ENCODE results near the gene MIA.

Gene MIA

DNA sequence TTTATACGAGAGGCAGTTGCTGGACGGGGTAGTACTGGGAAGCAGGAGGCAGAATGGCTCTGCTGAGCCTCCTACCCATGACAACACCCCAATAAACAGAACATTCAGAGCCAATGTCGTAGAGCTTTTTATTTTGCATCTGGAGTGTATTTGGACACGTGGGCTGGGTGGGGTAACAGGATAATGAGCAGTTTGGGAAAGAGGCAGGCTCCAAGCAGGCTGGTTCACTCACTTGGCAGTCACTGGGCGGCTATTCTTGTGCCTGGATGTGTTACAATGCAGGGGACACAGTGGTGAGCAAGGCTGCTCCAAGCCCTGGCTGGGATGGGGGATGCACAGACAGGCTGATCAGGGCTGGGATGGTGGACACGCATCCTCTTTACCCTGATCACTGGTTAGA lies 34.6 kb upstream of the MIA start:
- DNase-seq (ENCODE audit: low read depth): peak; percentile 64
- H3K4me3 ChIP-seq (ENCODE audit: low read length): peak overlapping the region; percentile 57
- peaks cover 42% of the 10 kb centered on the region for H3K36me3 ChIP-seq (ENCODE audit: control insufficient read depth, insufficient read depth, low read length, severe bottlenecking)
- no peaks in the 10 kb centered on the region for H3K27me3 ChIP-seq (replicated peaks; ENCODE audit: control insufficient read depth, insufficient read depth, low read length)
- H3K4me1 ChIP-seq (ENCODE audit: control insufficient read depth, insufficient read depth, low read length): peaks cover 37% of the 10 kb centered on the region
- no peaks in the 10 kb centered on the region for H3K9me3 ChIP-seq (ENCODE audit: control insufficient read depth, low read length)
- H3K9ac ChIP-seq (ENCODE audit: low read length): peak overlapping the region; percentile 77

DNA sequence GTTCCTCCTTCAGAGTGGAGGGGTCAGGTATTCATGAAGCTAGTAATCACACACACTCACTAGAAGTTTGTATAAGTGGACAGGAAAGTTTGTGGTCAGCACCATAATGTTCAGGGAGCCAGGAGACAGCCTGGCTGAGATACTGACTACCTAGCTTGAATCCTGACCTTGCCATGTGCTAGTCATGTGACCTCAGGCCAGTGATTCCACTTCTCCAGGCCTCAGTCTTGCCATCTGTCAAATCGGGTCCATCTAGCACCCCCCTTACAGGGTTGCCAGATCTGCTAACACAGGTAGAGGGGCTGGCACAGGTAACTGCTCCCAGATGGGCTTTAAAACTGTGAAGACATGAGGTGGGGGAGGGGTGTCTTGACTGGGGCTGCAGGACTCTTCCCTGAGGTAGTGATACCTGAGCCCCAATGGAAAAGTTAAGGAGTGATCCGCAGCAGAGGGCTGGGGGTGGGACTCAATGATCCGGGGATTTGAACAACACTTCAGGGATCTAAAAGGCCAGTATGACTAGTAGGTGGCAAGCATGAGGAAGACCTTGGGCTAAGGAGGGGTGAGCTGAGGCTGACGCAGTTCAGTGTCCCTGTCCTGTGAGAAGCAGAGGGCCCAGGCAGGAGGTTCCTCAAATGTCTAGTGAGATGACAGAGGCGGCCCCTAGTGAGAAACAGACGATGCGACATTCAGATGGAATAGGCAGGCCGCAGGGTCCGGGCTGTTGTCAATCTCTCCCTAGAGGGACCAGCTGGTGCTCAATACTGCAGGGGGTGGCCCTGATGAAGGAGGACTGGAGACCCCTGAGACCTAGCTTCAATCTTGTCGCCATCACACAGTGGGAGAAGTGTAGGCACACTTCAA lies 33.6 kb upstream of the MIA start:
- peaks cover 38% of the 10 kb centered on the region for H3K4me1 ChIP-seq (ENCODE audit: control insufficient read depth, insufficient read depth, low read length)
- no peak for DNase-seq (ENCODE audit: low read depth)
- H3K36me3 ChIP-seq (ENCODE audit: control insufficient read depth, insufficient read depth, low read length, severe bottlenecking): peaks cover 32% of the 10 kb centered on the region
- H3K27me3 ChIP-seq (replicated peaks; ENCODE audit: control insufficient read depth, insufficient read depth, low read length): no peaks in the 10 kb centered on the region
- H3K9ac ChIP-seq (ENCODE audit: low read length): peak overlapping the region; percentile 25
- H3K4me3 ChIP-seq (ENCODE audit: low read length): no peak overlapping the region
- H3K9me3 ChIP-seq (ENCODE audit: control insufficient read depth, low read length): no peaks in the 10 kb centered on the region

DNA sequence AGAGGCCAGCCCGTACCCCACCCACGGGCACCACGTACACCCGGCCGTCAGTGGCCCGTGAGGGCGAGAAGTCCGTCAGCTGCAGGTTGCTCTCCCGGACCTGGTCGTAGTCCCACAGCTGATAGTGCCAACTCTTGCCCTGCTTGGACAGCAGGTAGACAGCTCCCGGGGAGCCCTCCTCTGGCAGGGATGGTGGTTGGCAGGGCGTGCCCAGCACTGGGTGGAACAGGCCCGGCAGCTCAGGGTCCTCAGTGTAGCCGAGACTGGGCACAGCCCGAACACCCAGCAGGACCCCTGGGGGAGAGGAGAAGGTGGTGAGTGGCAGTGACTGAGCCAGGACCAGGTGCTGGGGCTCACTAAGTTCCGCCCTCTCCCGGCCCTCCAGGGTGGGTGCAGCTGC lies 32.8 kb upstream of the MIA start:
- Histone ChIP-seq H3K9me3 (ENCODE audit: control insufficient read depth, low read length) (no peaks in the 10 kb centered on the region), H3K27me3 (replicated peaks; ENCODE audit: control insufficient read depth, insufficient read depth, low read length) (no peaks in the 10 kb centered on the region), H3K36me3 (ENCODE audit: control insufficient read depth, insufficient read depth, low read length, severe bottlenecking) (peaks cover 24% of the 10 kb centered on the region), H3K4me3 (ENCODE audit: low read length) (no peak overlapping the region), H3K4me1 (ENCODE audit: control insufficient read depth, insufficient read depth, low read length) (peaks cover 38% of the 10 kb centered on the region), H3K9ac (ENCODE audit: low read length) (no peak overlapping the region)
- no peak for DNase-seq (ENCODE audit: low read depth)

DNA sequence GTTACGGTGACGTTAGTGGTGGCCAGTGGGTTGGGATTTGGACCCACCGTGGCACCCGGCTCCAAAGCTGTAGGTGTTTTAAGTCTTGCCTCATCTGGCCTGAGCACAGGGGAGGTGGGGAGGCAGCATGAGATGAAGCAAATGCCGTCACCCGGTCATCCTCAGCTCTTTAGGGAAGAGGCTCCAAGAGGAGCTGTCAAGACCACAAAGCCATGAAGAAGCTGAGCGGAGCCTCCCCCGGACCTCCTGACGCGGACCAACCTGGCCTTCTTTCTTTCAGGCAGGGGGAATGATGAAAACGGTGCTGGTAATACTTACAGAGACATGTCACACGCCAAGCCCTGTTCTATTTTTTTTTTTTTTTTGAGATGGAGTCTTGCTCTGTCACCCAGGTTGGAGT lies 32.4 kb upstream of the MIA start:
- Histone ChIP-seq H3K4me3 (ENCODE audit: low read length) (no peak overlapping the region), H3K27me3 (replicated peaks; ENCODE audit: control insufficient read depth, insufficient read depth, low read length) (no peaks in the 10 kb centered on the region), H3K4me1 (ENCODE audit: control insufficient read depth, insufficient read depth, low read length) (peaks cover 38% of the 10 kb centered on the region), H3K36me3 (ENCODE audit: control insufficient read depth, insufficient read depth, low read length, severe bottlenecking) (peaks cover 21% of the 10 kb centered on the region), H3K9ac (ENCODE audit: low read length) (no peak overlapping the region), H3K9me3 (ENCODE audit: control insufficient read depth, low read length) (no peaks in the 10 kb centered on the region)
- no peak for DNase-seq (ENCODE audit: low read depth)

DNA sequence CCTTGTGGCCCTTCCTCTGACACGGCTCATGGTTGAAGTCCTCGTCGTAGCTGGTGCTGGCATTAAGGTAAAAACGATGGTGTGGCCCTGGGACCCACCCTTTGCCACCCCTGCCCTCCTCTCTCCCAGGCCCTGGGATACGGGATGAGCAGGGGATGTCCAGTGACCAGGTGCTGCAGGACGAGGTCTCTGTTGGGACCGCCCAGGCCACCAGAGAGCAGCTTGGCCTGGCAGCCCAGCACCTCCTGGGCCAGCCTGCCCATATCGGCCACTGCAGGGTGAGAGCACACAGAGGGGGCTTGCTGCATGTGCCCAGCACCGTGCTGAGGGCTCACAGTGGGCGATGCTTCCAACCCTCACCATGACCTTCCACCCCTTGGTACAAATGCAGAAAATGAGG lies 31.4 kb upstream of the MIA start:
- H3K36me3 ChIP-seq (ENCODE audit: control insufficient read depth, insufficient read depth, low read length, severe bottlenecking): peaks cover 14% of the 10 kb centered on the region
- H3K9ac ChIP-seq (ENCODE audit: low read length): no peak overlapping the region
- H3K4me1 ChIP-seq (ENCODE audit: control insufficient read depth, insufficient read depth, low read length): peaks cover 44% of the 10 kb centered on the region
- H3K9me3 ChIP-seq (ENCODE audit: control insufficient read depth, low read length): no peaks in the 10 kb centered on the region
- no peak for DNase-seq (ENCODE audit: low read depth)
- H3K27me3 ChIP-seq (replicated peaks; ENCODE audit: control insufficient read depth, insufficient read depth, low read length): no peaks in the 10 kb centered on the region
- H3K4me3 ChIP-seq (ENCODE audit: low read length): no peak overlapping the region

DNA sequence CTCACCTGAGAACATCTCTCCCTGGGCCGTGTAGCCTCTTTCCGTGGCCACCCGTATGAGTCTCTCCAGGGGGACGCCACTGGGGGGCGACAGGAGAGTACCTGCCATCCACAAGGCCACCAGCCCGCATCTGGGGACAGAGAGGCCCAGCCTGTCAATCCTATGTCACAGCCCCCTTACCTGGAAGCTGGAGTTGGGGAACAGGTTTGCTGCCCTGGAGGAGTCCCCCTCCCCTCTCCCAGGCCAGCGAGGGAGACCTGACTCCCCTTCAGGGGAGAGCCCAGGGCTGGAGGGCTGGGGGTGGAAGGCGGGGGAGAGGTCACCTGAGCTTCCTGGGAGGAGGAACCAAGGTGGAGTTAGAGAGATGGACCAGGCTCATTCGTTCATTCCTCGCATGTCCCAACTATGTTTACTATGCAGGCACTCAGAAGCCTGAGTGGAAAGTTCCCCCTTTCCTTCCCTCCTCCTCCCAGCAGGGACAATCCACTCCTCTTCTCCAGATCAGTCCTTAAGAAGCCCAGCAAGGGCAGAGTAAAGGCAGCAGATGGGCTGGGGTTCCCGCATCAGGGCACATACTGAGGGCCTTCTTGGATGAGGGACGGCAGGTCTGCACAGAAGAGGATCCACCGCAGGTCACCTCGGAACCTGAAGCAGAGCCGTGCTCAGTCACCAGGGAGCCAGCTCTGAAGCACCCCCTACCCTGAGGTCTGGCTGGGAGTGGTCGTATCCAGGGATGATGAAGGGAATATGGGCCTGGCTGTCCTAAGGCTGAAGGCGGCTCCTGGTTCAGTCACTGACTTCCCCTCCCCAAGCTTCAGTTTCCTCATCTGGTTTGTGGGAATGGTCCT lies 30.5 kb upstream of the MIA start:
- Histone ChIP-seq H3K27me3 (replicated peaks; ENCODE audit: control insufficient read depth, insufficient read depth, low read length) (no peaks in the 10 kb centered on the region), H3K4me1 (ENCODE audit: control insufficient read depth, insufficient read depth, low read length) (peaks cover 43% of the 10 kb centered on the region), H3K36me3 (ENCODE audit: control insufficient read depth, insufficient read depth, low read length, severe bottlenecking) (peaks cover 5% of the 10 kb centered on the region), H3K9ac (ENCODE audit: low read length) (peak overlapping the region; percentile 67), H3K9me3 (ENCODE audit: control insufficient read depth, low read length) (no peaks in the 10 kb centered on the region), H3K4me3 (ENCODE audit: low read length) (no peak overlapping the region)
- DNase-seq (ENCODE audit: low read depth): peak; percentile 25

DNA sequence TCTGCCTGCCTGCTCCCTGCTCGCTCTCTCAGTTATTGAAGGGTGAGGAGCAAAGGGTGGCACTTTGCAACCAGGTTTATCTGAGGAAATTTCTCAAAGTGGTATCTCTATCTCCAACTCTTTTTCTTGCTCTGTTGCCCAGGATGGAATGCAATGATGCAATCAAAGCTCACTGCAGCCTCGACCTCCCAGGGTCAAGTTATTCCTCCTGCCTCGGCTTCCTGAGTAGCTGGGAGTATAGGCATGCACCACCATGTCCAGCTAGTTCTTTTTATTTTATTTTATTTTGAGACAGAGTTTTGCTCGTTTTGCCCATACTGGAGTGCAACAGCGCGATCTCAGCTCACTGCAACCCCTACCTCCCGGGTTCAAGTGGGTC lies 29.9 kb upstream of the MIA start:
- no peaks in the 10 kb centered on the region for H3K36me3 ChIP-seq (ENCODE audit: control insufficient read depth, insufficient read depth, low read length, severe bottlenecking)
- no peak overlapping the region for H3K4me3 ChIP-seq (ENCODE audit: low read length)
- H3K9ac ChIP-seq (ENCODE audit: low read length): peak overlapping the region; percentile 67
- no peaks in the 10 kb centered on the region for H3K9me3 ChIP-seq (ENCODE audit: control insufficient read depth, low read length)
- peaks cover 40% of the 10 kb centered on the region for H3K4me1 ChIP-seq (ENCODE audit: control insufficient read depth, insufficient read depth, low read length)
- DNase-seq (ENCODE audit: low read depth): peak; percentile 77
- H3K27me3 ChIP-seq (replicated peaks; ENCODE audit: control insufficient read depth, insufficient read depth, low read length): no peaks in the 10 kb centered on the region

DNA sequence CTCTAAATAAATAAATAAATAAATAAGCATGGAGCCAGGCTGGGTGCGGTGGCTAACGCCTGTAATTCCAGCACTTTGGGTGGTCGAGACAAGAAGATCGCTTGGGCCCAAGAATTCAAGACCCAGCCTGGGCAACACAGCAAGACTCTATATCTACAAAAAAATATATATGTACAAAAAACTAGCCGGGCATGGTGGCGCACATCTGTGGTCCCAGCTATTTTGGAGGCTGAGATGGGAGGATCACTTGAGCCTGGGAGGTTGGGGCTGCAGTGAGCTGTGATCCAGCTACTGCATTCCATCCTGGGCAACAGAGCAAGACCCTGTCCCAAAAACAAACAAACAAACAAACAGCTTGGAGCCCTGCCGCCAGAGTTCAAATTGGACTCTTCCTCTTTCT lies 27.8 kb upstream of the MIA start:
- no peaks in the 10 kb centered on the region for H3K9me3 ChIP-seq (ENCODE audit: control insufficient read depth, low read length)
- H3K36me3 ChIP-seq (ENCODE audit: control insufficient read depth, insufficient read depth, low read length, severe bottlenecking): no peaks in the 10 kb centered on the region
- no peak overlapping the region for H3K4me3 ChIP-seq (ENCODE audit: low read length)
- H3K9ac ChIP-seq (ENCODE audit: low read length): no peak overlapping the region
- no peaks in the 10 kb centered on the region for H3K27me3 ChIP-seq (replicated peaks; ENCODE audit: control insufficient read depth, insufficient read depth, low read length)
- no peak for DNase-seq (ENCODE audit: low read depth)
- H3K4me1 ChIP-seq (ENCODE audit: control insufficient read depth, insufficient read depth, low read length): peaks cover 34% of the 10 kb centered on the region

DNA sequence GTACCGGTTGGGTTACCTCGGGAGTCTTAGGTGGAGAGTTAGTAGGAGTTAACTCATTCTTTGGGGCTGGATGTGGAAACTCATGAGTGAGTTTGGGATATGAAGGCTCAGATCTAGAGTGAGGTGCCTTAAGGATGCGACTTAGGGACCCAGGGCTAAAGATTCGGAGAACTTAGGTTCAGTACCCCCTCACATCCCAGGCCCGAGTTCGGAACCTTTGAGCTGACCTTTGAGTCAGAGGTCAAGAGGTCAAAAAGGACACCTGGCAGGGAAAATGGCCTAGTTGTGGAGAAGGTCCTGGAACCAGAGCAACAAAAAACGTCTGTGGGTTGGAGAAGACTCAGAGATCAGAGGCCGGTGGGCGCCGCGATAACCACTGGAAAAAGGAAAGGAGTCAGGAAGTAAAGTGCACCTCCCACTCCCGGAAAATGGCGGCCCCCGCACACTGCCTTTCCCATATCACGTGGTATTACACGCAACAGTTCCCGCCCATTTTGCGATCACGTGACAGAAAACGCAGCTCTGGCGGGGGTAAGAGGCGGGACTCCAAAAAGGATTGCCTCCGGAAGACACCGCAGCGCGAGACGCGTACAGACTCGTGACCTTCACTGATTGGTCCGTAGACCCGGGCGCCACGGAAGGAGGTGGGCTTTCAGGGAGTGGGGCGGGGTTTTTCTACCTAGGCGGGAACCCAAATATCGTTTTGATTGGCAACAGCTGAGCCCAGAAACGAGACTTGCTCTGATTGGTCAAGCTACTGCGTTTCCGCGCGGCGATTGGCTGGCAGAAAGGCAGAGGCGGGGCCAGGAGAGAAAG lies 25.1 kb upstream of the MIA start, which contains the start of gene ACTMAP:
TSS of gene ACTMAP (minus strand) at position 420 of the 816 bp plus-strand sequence. CDS start 674 bp downstream, outside the sequence.
- Histone ChIP-seq H3K4me1 (ENCODE audit: control insufficient read depth, insufficient read depth, low read length) (peaks cover 37% of the 10 kb centered on the region), H3K9me3 (ENCODE audit: control insufficient read depth, low read length) (no peaks in the 10 kb centered on the region), H3K36me3 (ENCODE audit: control insufficient read depth, insufficient read depth, low read length, severe bottlenecking) (no peaks in the 10 kb centered on the region), H3K4me3 (ENCODE audit: low read length) (peak within 1 kb of the TSS; percentile 95), H3K27me3 (replicated peaks; ENCODE audit: control insufficient read depth, insufficient read depth, low read length) (no peaks in the 10 kb centered on the region), H3K9ac (ENCODE audit: low read length) (peak within 1 kb of the TSS; percentile 98)
- peak; percentile 100 for DNase-seq (ENCODE audit: low read depth)

DNA sequence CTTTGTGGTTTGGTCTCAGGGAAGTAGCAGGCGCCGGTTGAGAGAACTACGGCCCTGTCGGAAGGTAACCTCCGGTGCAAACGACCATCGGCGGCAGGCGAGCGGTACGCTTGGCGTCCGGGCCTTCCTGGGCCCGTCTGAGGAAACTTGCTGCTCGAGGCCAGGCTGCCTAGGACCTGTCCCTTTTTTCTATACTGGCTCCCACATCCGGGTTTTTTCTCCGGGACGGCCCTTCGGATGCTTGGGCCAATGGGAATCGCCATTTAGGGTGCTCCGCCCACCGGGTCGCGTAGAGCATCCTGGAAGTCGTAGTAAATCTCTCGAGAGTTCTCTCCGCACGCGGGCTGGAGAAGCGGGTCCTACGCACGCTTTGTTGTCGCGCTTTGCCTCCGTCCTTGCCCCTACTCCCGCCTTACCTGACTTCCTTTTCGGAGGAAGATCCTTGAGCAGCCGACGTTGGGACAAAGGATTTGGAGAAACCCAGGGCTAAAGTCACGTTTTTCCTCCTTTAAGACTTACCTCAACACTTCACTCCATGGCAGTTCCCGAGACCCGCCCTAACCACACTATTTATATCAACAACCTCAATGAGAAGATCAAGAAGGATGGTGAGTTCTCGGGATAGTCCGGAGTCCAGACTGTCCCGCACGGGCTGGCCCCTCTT lies 24.3 kb upstream of the MIA start, which contains the start of gene SNRPA:
TSS of gene SNRPA (plus strand) at position 330 of the 664 bp plus-strand sequence. CDS start at position 536, 206 bp downstream.
- Histone ChIP-seq H3K4me1 (ENCODE audit: control insufficient read depth, insufficient read depth, low read length) (peaks cover 33% of the 10 kb centered on the region), H3K9ac (ENCODE audit: low read length) (peak within 1 kb of the TSS; percentile 98), H3K27me3 (replicated peaks; ENCODE audit: control insufficient read depth, insufficient read depth, low read length) (no peaks in the 10 kb centered on the region), H3K36me3 (ENCODE audit: control insufficient read depth, insufficient read depth, low read length, severe bottlenecking) (peaks cover 3% of the 10 kb centered on the region), H3K4me3 (ENCODE audit: low read length) (peak within 1 kb of the TSS; percentile 95), H3K9me3 (ENCODE audit: control insufficient read depth, low read length) (no peaks in the 10 kb centered on the region)
- DNase-seq (ENCODE audit: low read depth): peak; percentile 99
